Measurements from ENCODE around the gene SEC14L5.
"Not testable (repeated sequence)": the region's sequence is repeated elsewhere in the genome, so short reads cannot be mapped to it uniquely, and the experiment has no call there.

The SEC14L5 gene

GRCh38 chr16:5042574-5043171 is 84.5 kb downstream of the SEC14L5 start:
- DNase-seq: no peak

GRCh38 chr16:5044011-5044540 is 85.9 kb downstream of the SEC14L5 start:
- no peak for DNase-seq

GRCh38 chr16:5044581-5044980 is 86.5 kb downstream of the SEC14L5 start:
- DNase-seq: not testable (repeated sequence)

GRCh38 chr16:5045499-5046115 is 87.5 kb downstream of the SEC14L5 start:
- DNase-seq: no peak

GRCh38 chr16:5046914-5047313 is 88.8 kb downstream of the SEC14L5 start:
- DNase-seq: no peak

- no peak for DNase-seq
Observed at GRCh38 chr16:5054876-5055865, 97.0 kb downstream of the SEC14L5 start.

GRCh38 chr16:5056352-5056751 is 98.2 kb downstream of the SEC14L5 start:
- peak; percentile 72 for DNase-seq

GRCh38 chr16:5058476-5058875 is 100.3 kb downstream of the SEC14L5 start:
- no peak for DNase-seq

- no peak for DNase-seq
Observed at GRCh38 chr16:5059386-5060072, 101.4 kb downstream of the SEC14L5 start.

- no peak for DNase-seq
Observed at GRCh38 chr16:5060073-5060641, 102.0 kb downstream of the SEC14L5 start.

GRCh38 chr16:5062051-5062450 is 103.9 kb downstream of the SEC14L5 start:
- no peak for DNase-seq

GRCh38 chr16:5062790-5063765 is 104.9 kb downstream of the SEC14L5 start:
- peak; percentile 19 for DNase-seq

GRCh38 chr16:5064915-5065314 is 106.8 kb downstream of the SEC14L5 start:
- DNase-seq: no peak

GRCh38 chr16:5065326-5065725 is 107.2 kb downstream of the SEC14L5 start:
- no peak for DNase-seq

- DNase-seq: no peak
Observed at GRCh38 chr16:5065813-5066212, 107.7 kb downstream of the SEC14L5 start, which contains the start of gene C16orf89. Gene C16orf89 (minus strand): TSS chr16:5065956. CDS start chr16:5065908, 48 bp downstream.

GRCh38 chr16:5066511-5066910 is 108.4 kb downstream of the SEC14L5 start:
- no peak for DNase-seq

Measured in OCI-M1 (cell line).